Stimulated activated CD8-positive, alpha-beta memory T cell treated with anti-CD3 and anti-CD28 coated beads, Interleukin-12 subunit alpha, Interleukin-12 subunit beta, amount 100 ng/mL, for 24 hours (primary cell): ENCODE measurements around the gene MLXIP.
"Not testable (repeated sequence)": the region's sequence is repeated elsewhere in the genome, so short reads cannot be mapped to it uniquely, and the experiment has no call there.

Experiments used
- DNase-seq: peaks from one replicate; pipeline ENCODE4 v3.0.0-alpha.2; 2020; ENCODE audit errors: extremely low read depth

The MLXIP gene

GRCh38 chr12:122148657-122149056, 70.1 kb downstream of the MLXIP start:
- no peak for DNase-seq

- DNase-seq: no peak
These were observed 71.6 kb downstream of the MLXIP start for GRCh38 chr12:122150127-122150681.

GRCh38 chr12:122152754-122153153, 74.2 kb downstream of the MLXIP start:
- DNase-seq: no peak

GRCh38 chr12:122155705-122156104, 77.1 kb downstream of the MLXIP start:
- DNase-seq: no peak

GRCh38 chr12:122158700-122159285, 80.2 kb downstream of the MLXIP start:
- no peak for DNase-seq

GRCh38 chr12:122159882-122160281, 81.3 kb downstream of the MLXIP start:
- DNase-seq: no peak

- DNase-seq: no peak
These were observed 82.2 kb downstream of the MLXIP start for GRCh38 chr12:122160761-122161160.

GRCh38 chr12:122161682-122162081, 83.1 kb downstream of the MLXIP start:
- no peak for DNase-seq

GRCh38 chr12:122162976-122163375, 84.4 kb downstream of the MLXIP start:
- DNase-seq: no peak

- DNase-seq: peak; percentile 23
These were observed 88.1 kb downstream of the MLXIP start for GRCh38 chr12:122166422-122167349.

GRCh38 chr12:122167356-122167925, 88.9 kb downstream of the MLXIP start:
- no peak for DNase-seq

- no peak for DNase-seq
These were observed 89.9 kb downstream of the MLXIP start for GRCh38 chr12:122168492-122168891.

- DNase-seq: no peak
These were observed 92.8 kb downstream of the MLXIP start for GRCh38 chr12:122171399-122171798.

- no peak for DNase-seq
These were observed 93.8 kb downstream of the MLXIP start for GRCh38 chr12:122172262-122172939.

- no peak for DNase-seq
These were observed 95.7 kb downstream of the MLXIP start, which contains the start of gene IL31 for GRCh38 chr12:122174155-122174845. IL31 (minus strand) TSS chr12:122174221; CDS start chr12:122174172, 49 bp downstream.

GRCh38 chr12:122176473-122176872, 97.9 kb downstream of the MLXIP start:
- not testable (repeated sequence) for DNase-seq

- no peak for DNase-seq
These were observed 104.5 kb downstream of the MLXIP start, which contains the start of gene LRRC43 for GRCh38 chr12:122182887-122183587. LRRC43 (plus strand) TSS chr12:122183123; CDS start chr12:122183145, 22 bp downstream.

- no peak for DNase-seq
These were observed 105.0 kb downstream of the MLXIP start for GRCh38 chr12:122183588-122183940.

- DNase-seq: no peak
These were observed 106.0 kb downstream of the MLXIP start for GRCh38 chr12:122184517-122184916.

GRCh38 chr12:122185079-122185478, 106.5 kb downstream of the MLXIP start:
- DNase-seq: no peak
